VCaP (cell line): ENCODE measurements around the gene ERICH6B.

Experiments used
- H3K27ac ChIP-seq: fragments of 450-650 bp; 2 replicates; pipeline ENCODE4 v1.5.1; 2017
- TF ChIP-seq, protein P1 (sequence below): fragments of 450-650 bp; conservative IDR thresholded peaks from 2 replicates; pipeline ENCODE4 v1.5.1; 2017; ENCODE audit warnings: mild to moderate bottlenecking, moderate library complexity

Gene ERICH6B

DNA sequence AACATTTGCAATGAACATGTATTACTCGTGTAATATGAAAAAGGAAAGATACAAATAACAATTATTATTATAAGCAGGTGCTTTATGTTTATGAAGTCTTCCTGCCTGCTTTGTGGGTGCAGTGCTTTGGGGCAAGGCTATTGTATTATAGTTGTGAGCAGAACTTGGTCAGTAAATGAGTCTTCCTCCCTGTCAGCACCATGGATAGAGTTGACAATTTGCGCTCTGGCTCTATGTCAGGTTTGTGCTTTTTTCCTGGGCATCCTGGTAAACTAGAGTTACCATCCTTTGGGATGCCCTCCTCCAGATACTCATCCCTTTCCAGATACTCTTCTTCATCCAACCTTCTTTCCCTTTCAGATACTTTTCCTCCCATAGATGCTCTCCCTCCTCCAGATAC is 19.6 kb downstream of the ERICH6B start:
- H3K27ac ChIP-seq: no peak overlapping the region
- TF ChIP-seq, protein P1, sequence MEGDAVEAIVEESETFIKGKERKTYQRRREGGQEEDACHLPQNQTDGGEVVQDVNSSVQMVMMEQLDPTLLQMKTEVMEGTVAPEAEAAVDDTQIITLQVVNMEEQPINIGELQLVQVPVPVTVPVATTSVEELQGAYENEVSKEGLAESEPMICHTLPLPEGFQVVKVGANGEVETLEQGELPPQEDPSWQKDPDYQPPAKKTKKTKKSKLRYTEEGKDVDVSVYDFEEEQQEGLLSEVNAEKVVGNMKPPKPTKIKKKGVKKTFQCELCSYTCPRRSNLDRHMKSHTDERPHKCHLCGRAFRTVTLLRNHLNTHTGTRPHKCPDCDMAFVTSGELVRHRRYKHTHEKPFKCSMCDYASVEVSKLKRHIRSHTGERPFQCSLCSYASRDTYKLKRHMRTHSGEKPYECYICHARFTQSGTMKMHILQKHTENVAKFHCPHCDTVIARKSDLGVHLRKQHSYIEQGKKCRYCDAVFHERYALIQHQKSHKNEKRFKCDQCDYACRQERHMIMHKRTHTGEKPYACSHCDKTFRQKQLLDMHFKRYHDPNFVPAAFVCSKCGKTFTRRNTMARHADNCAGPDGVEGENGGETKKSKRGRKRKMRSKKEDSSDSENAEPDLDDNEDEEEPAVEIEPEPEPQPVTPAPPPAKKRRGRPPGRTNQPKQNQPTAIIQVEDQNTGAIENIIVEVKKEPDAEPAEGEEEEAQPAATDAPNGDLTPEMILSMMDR: no peak

DNA sequence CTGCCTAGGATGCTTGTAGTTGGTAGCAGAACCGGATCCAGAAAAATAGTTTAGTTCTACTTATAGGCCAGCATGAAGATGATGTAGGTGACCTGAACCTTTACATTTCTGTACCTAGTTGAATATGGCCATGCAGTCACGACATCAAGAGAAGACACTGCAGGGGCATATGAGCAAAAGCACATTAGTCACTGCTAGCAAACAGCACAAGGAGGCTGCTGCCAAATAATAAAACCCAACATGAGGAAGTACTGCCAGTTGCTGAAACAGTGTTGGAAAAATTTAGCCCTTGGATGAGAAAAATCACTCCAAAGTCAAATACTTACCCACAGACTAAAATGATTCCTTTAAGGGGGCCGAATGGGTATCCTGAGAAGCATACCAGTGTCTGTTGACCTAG is 20.8 kb downstream of the ERICH6B start:
- H3K27ac ChIP-seq: no peak overlapping the region
- TF ChIP-seq, protein P1: no peak

GRCh38 chr13:45594227-45594626 is 21.3 kb downstream of the ERICH6B start:
- TF ChIP-seq, protein P1: no peak
- no peak overlapping the region for H3K27ac ChIP-seq

GRCh38 chr13:45592758-45593157 is 22.8 kb downstream of the ERICH6B start:
- H3K27ac ChIP-seq: no peak overlapping the region
- TF ChIP-seq, protein P1: no peak

DNA sequence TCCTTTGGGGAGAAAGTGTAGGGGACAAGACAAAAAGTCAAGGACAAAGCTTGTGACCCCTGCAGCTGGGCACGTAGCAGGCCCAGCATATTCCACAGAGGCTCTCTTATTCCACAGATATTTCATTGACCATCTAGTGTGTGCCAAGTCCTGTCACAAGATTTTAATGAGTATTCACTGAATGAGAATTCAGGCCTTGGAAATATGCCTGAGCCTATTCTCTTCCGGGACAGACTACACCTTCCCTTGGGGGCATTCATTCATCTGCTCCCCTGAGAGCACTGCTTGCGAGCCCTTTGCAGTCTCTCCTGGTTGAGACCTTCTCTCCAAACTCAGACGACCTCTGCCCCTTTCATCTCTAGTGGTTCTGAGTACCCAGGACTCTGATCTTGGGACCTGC is 25.5 kb downstream of the ERICH6B start:
- H3K27ac ChIP-seq: no peak overlapping the region
- TF ChIP-seq, protein P1: no peak

GRCh38 chr13:45587897-45588296 is 27.6 kb downstream of the ERICH6B start:
- TF ChIP-seq, protein P1: no peak
- H3K27ac ChIP-seq: no peak overlapping the region

- H3K27ac ChIP-seq: no peak overlapping the region
- TF ChIP-seq, protein P1: no peak
These were observed 30.7 kb downstream of the ERICH6B start for GRCh38 chr13:45584816-45585215.
